Activated CD4-positive, alpha-beta memory T cell treated with anti-CD3 and anti-CD28 coated beads, Interleukin-2, amount 10 ng/mL, durations not matched to agents 7 days and 5 days (primary cell): Measurements from ENCODE around the gene CYTH4. TPM values are rescaled to one million over a fixed set of nuclear protein-coding genes. Genes with fewer than 3 reads are reported as not detected.

Source experiments
- CTCF ChIA-PET: fragments of 350-600 bp; sonication (Branson Sonifier 250); formaldehyde crosslinking; loops from one replicate; lab custom pipeline; 2021; ENCODE audit warnings: antibody characterized with exemption, inconsistent platforms; lab: Charles Lee
- POLR2A ChIA-PET: fragments of 350-600 bp; sonication (Branson Sonifier 250); formaldehyde crosslinking; loops from one replicate; lab custom pipeline; 2021; ENCODE audit warnings: antibody characterized with exemption; lab: Charles Lee
- DNase-seq: peaks from one replicate; pipeline ENCODE4 v3.0.0-alpha.2; 2020
- H3K27ac Mint-ChIP-seq: one replicate; pipeline ENCODE4 v1.8.0; 2021; ENCODE audit warnings: mild to moderate bottlenecking, mixed read lengths
- H3K27me3 Mint-ChIP-seq: one replicate; pipeline ENCODE4 v1.8.0; 2021; ENCODE audit warnings: mixed read lengths
- H3K36me3 Mint-ChIP-seq: one replicate; pipeline ENCODE4 v1.8.0; 2021; ENCODE audit warnings: low read depth, mixed read lengths
- H3K4me1 Mint-ChIP-seq: one replicate; pipeline ENCODE4 v1.8.0; 2021; ENCODE audit warnings: mixed read lengths
- H3K4me3 Mint-ChIP-seq: one replicate; pipeline ENCODE4 v1.8.0; 2021; ENCODE audit warnings: mild to moderate bottlenecking, mixed read lengths
- H3K9me3 Mint-ChIP-seq: one replicate; pipeline ENCODE4 v1.8.0; 2021; ENCODE audit warnings: mixed read lengths
- total RNA-seq, 2 experiments: library from RNA; stranded (reverse); gene quantifications; one replicate each; pipeline ENCODE4 v1.2.3, GENCODE V29; 2021

The CYTH4 gene
- total RNA-seq, 2 experiments from 2014 or later = 114 to 126 TPM

GRCh38 chr22:37275622-37276021 is 6.7 kb upstream of the CYTH4 start:
- ChIA-PET POLR2A (interaction anchor here (1.0 to 2.1 kb wide), 4 partner anchors 9 to 48 kb away, joined by 3 to 17 read pairs (median 5); partner anchors contain the start of gene RAC2), CTCF (interaction anchor here (1.1 to 1.2 kb wide), 2 partner anchors 15 to 41 kb away, joined by 3 read pairs; no protein-coding TSS in a partner anchor)
- Mint-ChIP-seq H3K4me3 (no peak overlapping the region), H3K36me3 (peaks cover 4% of the 10 kb centered on the region), H3K4me1 (peaks cover 57% of the 10 kb centered on the region), H3K9me3 (no peaks in the 10 kb centered on the region), H3K27ac (peak overlapping the region; percentile 76), H3K27me3 (peaks cover 1% of the 10 kb centered on the region)
- peak; percentile 80 for DNase-seq

- peaks cover 1% of the 10 kb centered on the region for H3K27me3 Mint-ChIP-seq
- no peak overlapping the region for H3K27ac Mint-ChIP-seq
- no peak overlapping the region for H3K4me3 Mint-ChIP-seq
- H3K4me1 Mint-ChIP-seq = peaks cover 63% of the 10 kb centered on the region
- ChIA-PET POLR2A (no interaction called here), CTCF (interaction anchor here (1.2 kb wide), 1 partner anchor 40 kb away, joined by 3 read pairs; no protein-coding TSS in a partner anchor)
- no peaks in the 10 kb centered on the region for H3K9me3 Mint-ChIP-seq
- DNase-seq = no peak
- peaks cover 4% of the 10 kb centered on the region for H3K36me3 Mint-ChIP-seq
Observed at GRCh38 chr22:37276776-37277175, 5.5 kb upstream of the CYTH4 start.

DNA sequence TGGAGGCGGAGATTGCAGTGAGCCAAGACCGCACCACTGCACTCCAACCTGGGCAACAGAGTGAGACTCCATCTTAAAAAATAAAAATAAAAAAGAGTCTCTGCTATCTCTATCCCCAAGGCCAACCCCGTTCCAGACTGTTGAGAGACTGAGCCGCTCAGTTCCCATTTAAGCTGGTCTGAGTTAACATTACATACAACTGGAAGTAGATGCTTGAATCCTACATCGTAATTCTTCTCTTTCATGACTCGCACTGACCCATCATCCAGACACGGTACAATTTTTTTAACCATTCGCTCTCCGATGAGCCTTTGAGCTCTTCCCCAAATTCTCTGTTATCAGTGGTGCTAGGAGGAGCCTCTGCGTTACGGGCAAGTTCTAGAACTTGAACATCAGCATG is 4.9 kb upstream of the CYTH4 start:
- Mint-ChIP-seq H3K9me3 (no peaks in the 10 kb centered on the region), H3K4me3 (no peak overlapping the region), H3K36me3 (peaks cover 7% of the 10 kb centered on the region), H3K27ac (no peak overlapping the region), H3K4me1 (peaks cover 64% of the 10 kb centered on the region), H3K27me3 (peaks cover 1% of the 10 kb centered on the region)
- ChIA-PET CTCF (interaction anchor here (0.9 kb wide), 1 partner anchor 10 kb away, joined by 4 read pairs; no protein-coding TSS in a partner anchor), POLR2A (no interaction called here)
- no peak for DNase-seq

DNA sequence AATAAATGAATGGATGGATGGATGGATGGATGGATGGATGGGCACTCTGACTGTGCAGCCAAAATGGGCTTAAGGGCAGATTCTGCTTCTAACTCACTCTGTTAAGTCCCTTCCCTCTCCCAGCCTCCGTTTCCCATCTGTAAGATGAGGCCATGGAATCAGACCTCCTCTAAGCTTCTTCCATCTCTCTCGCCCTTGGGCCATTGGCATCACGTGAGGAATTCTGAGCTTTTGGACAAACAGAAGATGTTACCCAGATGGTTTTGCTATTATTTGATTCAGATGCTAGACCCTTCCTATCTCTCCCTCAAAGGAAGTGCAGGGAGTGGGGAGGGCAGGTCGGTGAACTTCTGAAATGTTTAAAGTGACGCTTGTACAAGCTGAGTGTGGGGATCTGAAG is 4.0 kb upstream of the CYTH4 start:
- POLR2A ChIA-PET = interaction anchor here (6.7 kb wide), 1 partner anchor 35 kb away, joined by 54 read pairs; the partner anchor contains the start of gene RAC2
- Mint-ChIP-seq H3K9me3 (no peaks in the 10 kb centered on the region), H3K4me3 (no peak overlapping the region), H3K27ac (no peak overlapping the region), H3K27me3 (peaks cover 1% of the 10 kb centered on the region), H3K36me3 (peaks cover 16% of the 10 kb centered on the region), H3K4me1 (peaks cover 62% of the 10 kb centered on the region)
- no peak for DNase-seq
- CTCF ChIA-PET = no interaction called here

DNA sequence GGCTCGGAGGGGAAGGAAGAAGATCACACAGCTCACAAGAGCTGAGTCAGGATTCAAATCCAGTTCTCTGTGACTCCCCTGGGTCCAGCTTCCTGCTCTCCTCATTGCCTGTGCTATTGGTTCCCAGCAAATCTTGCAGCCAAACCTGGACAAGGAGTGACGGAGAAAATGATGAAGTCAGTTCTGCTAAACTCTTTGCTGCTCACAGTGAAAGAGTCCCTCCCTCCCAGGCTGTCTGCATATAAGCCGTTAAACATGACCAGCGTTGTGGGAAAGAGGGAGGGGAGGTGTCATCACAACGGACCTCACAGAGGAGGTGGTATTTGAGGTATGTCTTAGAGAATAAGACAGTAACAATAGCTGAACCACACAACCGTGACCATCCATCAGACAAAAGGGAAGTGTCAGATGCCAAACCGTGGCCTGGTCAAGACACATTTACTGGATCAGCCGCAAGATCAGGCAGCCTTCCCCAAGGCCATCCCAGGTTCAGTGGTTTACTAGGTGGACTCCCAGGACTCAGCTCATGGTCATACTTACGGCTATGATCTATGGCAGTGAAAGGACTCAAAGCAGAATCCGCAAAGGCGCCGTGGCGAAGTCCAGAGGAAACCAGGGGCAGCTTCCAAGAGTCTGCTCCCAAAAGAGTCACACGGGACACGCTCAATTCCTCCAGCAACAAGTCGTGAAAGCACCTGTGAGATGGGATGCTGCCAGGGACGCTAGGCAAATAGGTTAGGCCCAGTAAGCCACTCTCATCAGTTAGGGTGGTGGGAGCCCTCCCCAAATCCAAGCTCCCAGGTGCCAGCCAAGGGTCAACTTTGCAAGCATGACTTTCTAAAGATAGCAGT is 2.8 kb upstream of the CYTH4 start:
- no peaks in the 10 kb centered on the region for H3K9me3 Mint-ChIP-seq
- no peak overlapping the region for H3K4me3 Mint-ChIP-seq
- POLR2A ChIA-PET = interaction anchor here (1.0 to 6.7 kb wide), 3 partner anchors 10 to 37 kb away, joined by 3 to 54 read pairs (median 3); partner anchors contain the start of gene RAC2
- peaks cover 57% of the 10 kb centered on the region for H3K4me1 Mint-ChIP-seq
- no peak overlapping the region for H3K27ac Mint-ChIP-seq
- peaks cover 1% of the 10 kb centered on the region for H3K27me3 Mint-ChIP-seq
- DNase-seq = no peak
- H3K36me3 Mint-ChIP-seq = peaks cover 25% of the 10 kb centered on the region
- CTCF ChIA-PET = interaction anchor here (3.4 kb wide), 1 partner anchor 12 kb away, joined by 16 read pairs; no protein-coding TSS in a partner anchor

- DNase-seq = no peak
- Mint-ChIP-seq H3K36me3 (peaks cover 34% of the 10 kb centered on the region), H3K27ac (no peak overlapping the region), H3K4me3 (no peak overlapping the region), H3K4me1 (peaks cover 55% of the 10 kb centered on the region), H3K9me3 (no peaks in the 10 kb centered on the region), H3K27me3 (peaks cover 1% of the 10 kb centered on the region)
- POLR2A ChIA-PET = interaction anchor here (1.3 to 7.4 kb wide), 4 partner anchors 9 to 38 kb away, joined by 6 to 80 read pairs (median 30); partner anchors contain the start of gene RAC2
- CTCF ChIA-PET = interaction anchor here (1.2 to 3.4 kb wide), 4 partner anchors 9 to 29 kb away, joined by 4 to 16 read pairs (median 14); no protein-coding TSS in a partner anchor
Observed at GRCh38 chr22:37280718-37281117, 1.6 kb upstream of the CYTH4 start.

- Mint-ChIP-seq H3K36me3 (peaks cover 35% of the 10 kb centered on the region), H3K9me3 (no peaks in the 10 kb centered on the region), H3K4me1 (peaks cover 55% of the 10 kb centered on the region), H3K27ac (no peak overlapping the region), H3K27me3 (peaks cover 1% of the 10 kb centered on the region), H3K4me3 (no peak overlapping the region)
- POLR2A ChIA-PET = interaction anchor here (1.3 to 7.4 kb wide), 8 partner anchors 7 to 50 kb away, joined by 4 to 80 read pairs (median 8); partner anchors contain the start of gene RAC2
- CTCF ChIA-PET = interaction anchor here (0.9 to 3.4 kb wide), 5 partner anchors 9 to 82 kb away, joined by 4 to 16 read pairs (median 14); no protein-coding TSS in a partner anchor
- no peak for DNase-seq
Observed at GRCh38 chr22:37281195-37281594, 1.1 kb upstream of the CYTH4 start.

DNA sequence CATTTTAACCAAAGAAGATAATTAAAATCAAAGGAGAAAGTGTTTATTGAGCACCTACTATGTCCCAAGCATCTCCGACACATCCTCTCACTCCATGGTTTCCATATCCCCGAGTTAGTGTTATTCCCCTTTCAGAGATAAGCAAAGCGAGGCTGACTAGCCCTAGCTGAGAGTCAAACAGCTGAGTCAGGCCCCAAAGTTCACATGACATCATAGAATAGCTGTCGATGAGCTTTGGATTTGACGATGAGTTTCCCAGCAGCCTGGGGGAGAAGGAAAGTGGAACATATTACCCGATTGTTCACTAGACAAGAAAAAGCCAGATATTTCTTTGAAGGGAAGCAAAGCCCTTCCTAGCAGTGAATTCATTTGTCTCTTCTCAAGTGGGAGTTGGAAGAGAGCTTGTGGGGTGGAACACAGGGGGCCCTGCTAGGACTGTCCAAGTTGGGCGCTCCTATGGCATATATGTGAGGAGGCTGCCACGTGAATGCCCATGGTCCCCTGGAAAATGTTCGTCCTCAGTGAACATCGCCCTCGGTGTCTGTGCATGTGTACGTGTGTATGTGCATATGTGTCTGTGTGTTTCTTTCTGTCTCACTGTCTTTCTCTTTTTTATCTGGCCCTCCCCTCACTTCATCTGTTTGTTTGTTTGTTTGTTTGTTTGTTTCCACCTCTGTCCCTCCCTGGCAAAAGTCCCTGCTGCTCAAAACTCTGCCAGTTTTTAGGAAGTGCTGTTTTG is 493 bp upstream of the CYTH4 start:
- H3K27me3 Mint-ChIP-seq = peaks cover 1% of the 10 kb centered on the region
- no peak for DNase-seq
- H3K9me3 Mint-ChIP-seq = no peaks in the 10 kb centered on the region
- H3K4me3 Mint-ChIP-seq = peak overlapping the region; percentile 94
- ChIA-PET POLR2A (interaction anchor here (0.8 to 7.4 kb wide), 11 partner anchors 8 to 204 kb away, joined by 3 to 80 read pairs (median 6); partner anchors contain the start of genes MFNG and RAC2), CTCF (interaction anchor here (0.8 to 3.4 kb wide), 10 partner anchors 10 to 311 kb away, joined by 3 to 16 read pairs (median 4); no protein-coding TSS in a partner anchor)
- H3K36me3 Mint-ChIP-seq = peaks cover 41% of the 10 kb centered on the region
- peaks cover 56% of the 10 kb centered on the region for H3K4me1 Mint-ChIP-seq
- H3K27ac Mint-ChIP-seq = peak overlapping the region; percentile 95

DNA sequence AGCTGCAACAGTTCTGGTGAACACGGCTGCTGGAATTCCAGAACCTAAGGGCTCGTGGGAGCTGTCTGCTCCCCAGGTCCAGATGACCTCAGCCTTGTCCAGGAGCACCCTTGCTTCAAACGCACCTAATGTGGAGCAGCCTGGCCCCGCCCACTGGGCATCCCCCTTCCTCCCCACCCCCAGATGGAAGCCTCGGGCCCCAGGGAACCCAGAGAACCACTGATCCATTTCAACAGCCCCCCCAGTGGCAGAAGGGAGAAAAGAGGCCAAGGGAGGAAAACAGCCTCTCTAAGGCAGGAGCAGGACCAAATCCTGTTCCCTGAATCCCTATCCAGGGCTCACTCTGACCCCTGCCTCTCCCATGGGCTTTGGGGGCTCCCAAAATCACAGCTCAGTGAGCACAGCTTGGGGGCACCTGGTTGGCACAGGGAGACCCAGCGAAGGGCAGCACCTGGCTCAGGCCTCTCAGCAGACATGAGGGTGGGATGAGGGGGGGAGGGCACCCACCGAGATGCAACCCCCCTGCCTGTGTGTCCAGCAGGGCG is 1.2 kb downstream of the CYTH4 start:
- Mint-ChIP-seq H3K4me1 (peaks cover 61% of the 10 kb centered on the region), H3K27me3 (no peaks in the 10 kb centered on the region), H3K4me3 (peak overlapping the region; percentile 94), H3K27ac (peak overlapping the region; percentile 95), H3K36me3 (peaks cover 54% of the 10 kb centered on the region), H3K9me3 (no peaks in the 10 kb centered on the region)
- CTCF ChIA-PET = interaction anchor here (1.4 to 3.4 kb wide), 5 partner anchors 11 to 24 kb away, joined by 3 to 16 read pairs (median 14); no protein-coding TSS in a partner anchor
- peak; percentile 36 for DNase-seq
- POLR2A ChIA-PET = interaction anchor here (0.7 to 7.4 kb wide), 6 partner anchors 10 to 41 kb away, joined by 3 to 80 read pairs (median 10); partner anchors contain the start of gene RAC2

DNA sequence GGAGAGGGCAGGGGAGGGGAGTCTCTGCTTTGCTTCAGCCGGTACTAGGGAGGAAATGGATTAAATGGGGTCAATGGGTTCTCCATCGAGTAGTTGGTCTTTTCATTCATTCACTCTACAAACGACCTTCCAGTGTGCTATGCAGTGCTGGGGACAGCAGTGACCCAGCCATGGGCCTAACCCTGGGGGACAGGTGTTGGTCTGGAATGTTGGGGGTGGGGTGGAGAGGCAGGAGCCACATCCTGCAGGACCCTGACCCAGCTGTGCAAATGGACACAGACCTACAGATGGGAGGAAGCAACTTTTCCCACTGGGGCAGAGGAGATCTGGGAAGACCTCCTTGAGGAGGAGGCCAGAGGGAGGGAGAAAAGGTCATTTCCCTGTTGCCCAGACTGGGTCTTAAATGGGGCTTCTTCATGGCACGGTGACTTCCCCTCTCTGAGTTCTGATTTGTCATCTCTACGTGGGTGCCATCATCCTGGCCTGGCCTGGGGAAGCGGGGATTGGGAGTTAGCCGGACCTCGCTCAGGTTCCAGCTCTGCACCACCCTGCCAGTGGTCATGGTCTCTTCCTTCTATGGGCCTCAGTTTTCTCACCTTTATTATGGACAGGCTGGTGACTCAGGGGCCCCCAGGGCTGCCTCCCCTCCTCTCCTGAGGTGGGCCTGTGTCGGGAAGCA is 2.0 kb downstream of the CYTH4 start:
- ChIA-PET CTCF (interaction anchor here (0.6 to 3.4 kb wide), 9 partner anchors 12 to 1227 kb away, joined by 3 to 14 read pairs (median 4); no protein-coding TSS in a partner anchor), POLR2A (interaction anchor here (0.8 to 7.4 kb wide), 9 partner anchors 8 to 202 kb away, joined by 3 to 80 read pairs (median 6); partner anchors contain the start of genes MFNG and RAC2)
- no peaks in the 10 kb centered on the region for H3K27me3 Mint-ChIP-seq

GRCh38 chr22:37284805-37285355 is 2.6 kb downstream of the CYTH4 start:
- Mint-ChIP-seq H3K4me1 (peaks cover 72% of the 10 kb centered on the region), H3K27ac (peak overlapping the region; percentile 95), H3K9me3 (no peaks in the 10 kb centered on the region), H3K36me3 (peaks cover 66% of the 10 kb centered on the region), H3K27me3 (no peaks in the 10 kb centered on the region), H3K4me3 (peak overlapping the region; percentile 94)
- ChIA-PET POLR2A (interaction anchor here (0.8 to 7.4 kb wide), 8 partner anchors 9 to 201 kb away, joined by 3 to 80 read pairs (median 6); partner anchors contain the start of gene MFNG), CTCF (interaction anchor here (0.6 to 3.4 kb wide), 8 partner anchors 15 to 1227 kb away, joined by 3 to 10 read pairs (median 4); no protein-coding TSS in a partner anchor)
- peak; percentile 59 for DNase-seq

More for the DNA sequence above, 2.0 kb downstream of the CYTH4 start:
- Mint-ChIP-seq H3K9me3 (no peaks in the 10 kb centered on the region), H3K4me3 (peak overlapping the region; percentile 94), H3K4me1 (peaks cover 69% of the 10 kb centered on the region), H3K36me3 (peaks cover 60% of the 10 kb centered on the region), H3K27ac (peak overlapping the region; percentile 95)
- no peak for DNase-seq
